Measurements from ENCODE around the gene IKZF1.

IKZF1 gene

DNA sequence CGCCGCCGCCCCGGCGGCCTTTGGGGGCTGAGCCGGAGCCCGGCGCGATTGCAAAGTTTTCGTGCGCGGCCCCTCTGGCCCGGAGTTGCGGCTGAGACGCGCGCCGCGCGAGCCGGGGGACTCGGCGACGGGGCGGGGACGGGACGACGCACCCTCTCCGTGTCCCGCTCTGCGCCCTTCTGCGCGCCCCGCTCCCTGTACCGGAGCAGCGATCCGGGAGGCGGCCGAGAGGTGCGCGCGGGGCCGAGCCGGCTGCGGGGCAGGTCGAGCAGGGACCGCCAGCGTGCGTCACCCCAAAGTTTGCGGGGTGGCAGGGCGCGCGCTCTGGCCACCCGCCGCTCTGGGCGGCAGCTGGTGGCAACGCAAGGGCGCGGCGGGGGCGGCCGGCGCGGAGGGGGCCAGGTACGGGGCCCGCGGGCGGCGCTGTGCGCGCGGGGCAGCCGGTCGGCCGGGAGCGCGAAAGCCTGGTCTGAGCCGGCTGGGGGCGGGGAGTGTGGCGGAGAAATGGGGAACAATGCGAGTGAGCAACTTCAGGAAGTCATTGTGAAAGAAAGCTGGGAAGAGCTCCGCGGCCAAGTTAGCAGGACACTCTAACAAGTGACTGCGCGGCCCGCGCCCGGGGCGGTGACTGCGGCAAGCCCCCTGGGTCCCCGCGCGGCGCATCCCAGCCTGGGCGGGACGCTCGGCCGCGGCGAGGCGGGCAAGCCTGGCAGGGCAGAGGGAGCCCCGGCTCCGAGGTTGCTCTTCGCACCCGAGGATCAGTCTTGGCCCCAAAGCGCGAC, at the start of gene IKZF1:
TSS of gene IKZF1 (plus strand) at position 588 of the 782 bp plus-strand sequence. CDS start 14,346 bp downstream, outside the sequence.
- DNase-seq: peak; percentile 73

DNA sequence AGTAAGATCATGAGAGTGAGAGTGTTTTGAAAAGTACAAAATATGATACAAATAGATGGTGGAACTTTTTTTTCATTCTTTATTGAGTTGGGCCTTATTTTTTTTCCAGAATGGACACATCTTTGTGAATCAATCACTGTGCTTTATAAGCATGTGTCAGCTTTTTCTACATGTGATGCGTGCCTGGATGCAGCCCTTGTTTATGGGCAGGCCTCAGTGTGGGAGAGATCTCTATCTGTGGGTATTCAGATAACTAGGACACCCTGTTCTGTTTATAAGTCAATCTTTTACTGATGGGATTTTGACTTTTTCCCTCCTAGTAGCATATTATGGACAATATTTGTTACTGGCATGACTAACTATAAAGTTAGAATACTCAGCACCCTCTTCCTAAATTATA, 42.9 kb upstream of the IKZF1 start:
- DNase-seq: peak; percentile 44

DNA sequence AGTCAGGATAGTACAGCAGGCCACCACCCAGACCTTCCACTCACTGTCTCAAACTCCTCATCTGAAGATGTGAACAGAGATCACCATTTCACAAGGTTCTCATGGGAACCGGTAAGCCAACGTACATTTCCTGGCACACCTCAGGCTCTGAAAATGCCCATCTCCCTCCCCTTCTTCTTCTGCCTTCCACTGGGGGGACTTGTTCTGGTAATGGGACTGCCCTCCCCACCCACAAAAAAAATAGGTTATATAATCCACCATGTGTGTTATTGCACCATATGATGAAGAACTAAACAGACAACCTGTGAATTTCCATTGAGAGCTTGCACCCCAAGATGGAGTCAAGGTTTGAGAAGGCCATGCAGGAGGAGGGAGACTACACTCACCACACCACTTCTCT, 42.1 kb upstream of the IKZF1 start:
- DNase-seq: no peak

DNA sequence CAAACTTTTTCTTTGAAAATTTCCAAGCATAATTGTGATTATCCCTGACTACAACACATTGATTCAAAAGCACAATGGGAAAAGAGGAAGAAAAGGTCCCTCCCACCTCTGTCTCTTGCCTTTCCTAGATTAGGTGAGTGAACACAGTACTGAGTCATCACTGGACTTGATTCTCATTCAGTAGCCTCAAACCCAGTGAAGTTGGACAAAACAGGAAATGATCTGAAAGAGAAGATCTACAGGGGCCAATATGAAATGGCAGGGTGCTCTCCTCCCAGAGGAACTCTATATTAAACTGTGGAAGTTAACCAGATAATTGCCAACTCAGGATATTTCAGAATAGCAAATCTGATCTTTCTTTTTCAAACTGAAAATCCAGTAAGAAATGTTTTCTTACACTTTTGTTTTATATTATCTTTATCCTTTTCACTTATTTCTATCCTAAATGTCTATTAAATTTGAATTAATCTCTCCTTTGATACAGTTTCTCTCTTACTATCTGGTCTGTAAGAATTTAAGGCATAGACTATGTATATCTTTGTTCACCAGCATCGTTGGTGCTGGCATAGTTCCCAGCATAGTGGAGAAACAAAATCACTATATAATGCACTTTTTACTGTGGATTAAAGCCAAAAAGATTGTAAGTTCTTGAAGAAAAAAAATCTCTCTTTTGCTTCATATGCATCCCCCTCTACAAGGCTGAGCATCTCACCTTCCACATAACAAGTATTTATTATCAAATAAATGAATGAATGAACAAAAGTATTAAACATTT, 41.4 kb upstream of the IKZF1 start:
- DNase-seq: no peak

DNA sequence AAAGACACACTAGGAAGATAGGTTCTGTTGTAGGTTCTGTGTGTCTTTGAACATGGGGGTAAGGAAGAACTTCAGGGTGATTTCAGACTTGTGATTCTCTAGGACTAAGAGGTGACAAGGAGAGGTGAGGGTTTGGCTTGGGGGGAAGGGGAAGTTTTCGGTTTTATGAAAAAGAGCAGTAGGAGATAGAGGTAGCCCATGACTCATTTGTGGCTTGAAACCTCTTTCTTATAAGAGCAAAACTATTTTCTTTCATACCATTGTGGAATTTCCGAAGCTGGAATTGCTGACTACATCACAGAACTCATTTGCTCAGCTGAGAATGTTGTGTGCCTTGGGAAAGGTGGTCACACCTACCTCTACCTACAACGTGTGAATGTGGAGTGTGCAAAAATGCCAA, 39.6 kb upstream of the IKZF1 start:
- DNase-seq: peak; percentile 65

DNA sequence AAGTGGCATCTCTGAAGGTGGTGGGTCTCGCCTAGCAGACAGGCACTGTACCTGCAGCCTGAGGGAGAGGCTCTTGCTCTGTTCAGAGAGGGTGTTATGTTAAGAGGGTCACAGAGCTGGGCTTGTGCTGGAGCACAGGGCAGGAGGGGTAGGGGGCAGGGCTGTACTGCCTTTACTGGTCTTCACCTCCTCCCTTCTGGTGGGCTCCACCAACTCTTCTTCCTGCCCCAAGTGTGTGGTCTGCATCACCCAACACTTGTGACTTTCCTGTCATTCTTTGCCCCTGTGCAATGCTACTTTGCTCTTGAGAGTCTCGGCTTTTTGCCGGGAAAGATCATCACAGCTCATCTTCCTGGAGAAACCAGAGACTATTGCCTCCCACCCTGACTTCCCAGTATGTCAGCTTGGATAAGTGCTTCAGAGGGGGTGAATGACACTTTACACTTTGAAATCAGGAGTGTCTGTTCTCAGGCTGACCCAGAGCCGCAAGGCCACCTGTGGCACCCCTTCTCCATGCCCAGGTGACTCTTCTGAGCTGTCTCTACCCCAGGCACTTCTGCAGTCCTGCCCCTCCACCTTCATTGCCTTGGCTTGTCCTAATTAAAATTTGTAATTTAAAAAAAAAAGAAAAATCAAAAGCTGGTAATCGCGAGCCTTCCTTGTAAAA, 38.4 kb upstream of the IKZF1 start:
- DNase-seq: peak; percentile 32

DNA sequence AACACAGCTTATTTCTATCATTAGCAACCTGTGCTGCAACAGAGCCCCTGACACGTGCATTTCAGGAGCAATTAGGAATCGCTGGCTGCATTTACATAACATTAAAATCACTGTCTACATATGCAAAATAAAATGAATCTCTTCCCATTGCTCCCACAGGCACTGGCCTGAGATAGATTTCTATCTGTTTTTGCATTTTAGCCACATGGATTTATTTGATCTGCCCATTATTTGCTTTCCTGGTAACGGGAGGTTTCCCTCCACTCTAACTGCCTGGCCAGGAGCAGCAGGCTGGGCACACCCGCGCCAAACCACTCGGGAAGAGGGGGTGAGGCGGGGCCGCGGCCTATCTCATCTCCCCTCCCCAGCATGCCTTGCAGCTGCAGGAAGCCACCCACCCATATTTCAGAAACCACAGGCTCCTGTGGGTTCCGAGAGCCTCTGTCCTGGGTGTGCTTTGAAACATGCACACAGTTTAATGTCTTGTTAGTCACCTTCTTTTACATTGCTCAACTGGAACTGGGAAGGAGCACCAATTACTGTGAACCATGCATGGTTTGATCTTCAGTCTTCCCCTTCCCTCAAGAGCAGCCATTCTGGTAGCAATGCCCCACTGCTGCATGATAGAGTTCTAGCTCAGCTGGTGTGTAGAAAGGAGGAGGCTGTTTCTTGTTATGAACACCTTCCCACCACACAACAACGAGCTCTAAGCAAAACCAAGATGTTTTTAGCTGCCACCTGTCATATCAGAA, 37.7 kb upstream of the IKZF1 start:
- peak; percentile 85 for DNase-seq

DNA sequence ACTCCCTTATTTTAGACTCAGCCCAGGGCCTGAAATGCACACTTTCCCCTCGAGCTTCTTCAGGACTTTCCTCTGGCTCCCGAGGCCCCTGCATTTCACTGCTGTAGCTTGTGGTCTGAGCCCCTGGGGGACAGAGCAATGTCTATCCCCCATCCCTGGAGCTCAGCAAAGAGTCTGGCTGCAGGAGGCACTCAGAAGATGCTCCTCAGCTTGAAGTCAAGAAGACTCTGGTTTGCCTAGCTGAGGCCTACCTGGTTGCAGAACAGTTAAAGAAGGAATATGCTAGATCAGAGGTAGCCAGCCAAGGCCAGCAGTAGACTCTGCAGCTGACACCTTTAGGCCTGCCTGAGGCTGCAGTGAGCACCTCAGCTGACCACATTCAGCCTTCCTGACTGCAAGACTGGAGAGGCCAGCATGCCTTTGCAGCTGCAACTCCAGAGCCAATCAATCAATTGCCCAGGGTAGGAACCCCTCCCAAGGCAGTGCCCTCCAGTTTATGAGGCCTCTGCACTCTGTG, 36.9 kb upstream of the IKZF1 start:
- DNase-seq: no peak

DNA sequence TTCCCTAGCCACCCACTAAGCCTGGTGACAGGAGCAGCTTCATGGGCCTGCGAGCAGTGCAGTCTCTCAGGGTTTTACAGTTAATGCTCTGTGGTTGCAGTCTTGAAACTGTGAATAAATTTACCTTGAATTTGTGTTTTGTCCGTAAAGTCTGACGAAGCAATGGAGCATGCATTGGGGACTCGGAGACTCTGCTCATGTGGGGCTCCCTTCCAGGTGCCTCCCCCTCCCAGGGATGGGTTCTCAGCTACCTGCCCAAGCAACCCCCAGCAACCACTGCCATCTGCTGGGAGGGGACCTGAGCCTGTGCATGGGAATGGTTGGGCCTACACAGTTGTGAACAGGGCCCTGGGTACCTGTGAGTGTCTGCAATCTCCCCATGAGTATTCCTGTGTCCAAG, 36.3 kb upstream of the IKZF1 start:
- DNase-seq: peak; percentile 57

DNA sequence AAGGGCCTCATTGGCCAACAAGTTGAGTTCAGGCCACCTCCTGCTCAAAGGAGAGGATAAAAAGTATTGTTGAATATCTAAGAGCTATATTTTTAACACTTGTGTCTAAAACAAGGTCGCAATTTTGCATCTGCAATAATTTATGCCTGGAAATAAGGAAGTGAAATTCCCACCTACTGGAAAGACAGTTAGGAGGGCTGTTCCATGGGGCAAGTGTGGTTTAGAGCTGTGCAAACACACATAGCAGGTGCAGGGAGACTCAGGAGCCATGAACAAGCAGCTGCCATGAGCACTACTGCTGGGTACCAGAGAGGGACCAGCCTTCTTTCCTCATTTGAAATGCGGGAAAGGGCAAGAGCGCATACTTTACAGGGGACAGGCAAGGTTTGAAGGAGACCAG, 35.5 kb upstream of the IKZF1 start:
- DNase-seq: no peak

DNA sequence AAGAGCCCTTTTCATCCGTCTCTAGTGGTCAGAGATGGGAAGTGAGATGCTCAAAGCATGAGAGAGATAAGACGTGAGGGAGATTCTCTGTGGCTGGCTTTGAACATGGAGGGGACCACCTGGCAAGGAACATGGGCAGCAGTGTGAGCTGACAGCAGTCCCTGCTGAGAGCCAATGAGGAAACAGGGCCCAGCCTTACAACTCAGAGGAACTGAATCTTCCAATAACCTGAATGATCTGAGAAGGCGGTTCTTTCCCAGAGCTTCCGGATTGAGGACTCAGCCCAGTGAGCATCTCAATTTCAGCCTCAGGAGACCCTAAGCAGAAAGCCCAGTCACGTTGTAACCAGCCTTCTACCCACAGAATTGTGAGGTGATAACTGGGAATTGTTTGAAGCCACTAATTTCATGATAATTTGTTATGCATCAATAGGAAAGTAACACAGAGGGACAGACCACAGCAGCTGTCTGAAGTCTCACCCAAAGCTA, 33.9 kb upstream of the IKZF1 start:
- no peak for DNase-seq

DNA sequence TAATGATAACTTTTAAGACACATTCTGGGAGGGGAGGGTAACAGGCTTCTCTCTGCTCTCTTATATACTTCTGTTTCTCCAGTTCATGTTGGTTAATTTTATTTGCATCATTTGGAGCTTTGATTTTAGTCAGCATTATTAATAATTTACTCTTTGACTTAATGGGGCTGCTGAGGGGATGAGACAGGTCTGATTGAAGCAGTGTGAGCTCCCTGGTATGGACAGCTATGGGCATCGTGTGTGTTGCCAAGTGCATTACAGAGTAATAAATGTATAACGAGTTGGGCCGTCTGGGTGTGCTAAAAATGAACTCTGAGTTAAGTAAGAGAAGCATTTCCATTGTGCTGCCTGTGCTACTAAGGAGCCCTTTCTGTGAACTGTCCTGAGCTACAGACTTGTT, 31.7 kb upstream of the IKZF1 start:
- no peak for DNase-seq

DNA sequence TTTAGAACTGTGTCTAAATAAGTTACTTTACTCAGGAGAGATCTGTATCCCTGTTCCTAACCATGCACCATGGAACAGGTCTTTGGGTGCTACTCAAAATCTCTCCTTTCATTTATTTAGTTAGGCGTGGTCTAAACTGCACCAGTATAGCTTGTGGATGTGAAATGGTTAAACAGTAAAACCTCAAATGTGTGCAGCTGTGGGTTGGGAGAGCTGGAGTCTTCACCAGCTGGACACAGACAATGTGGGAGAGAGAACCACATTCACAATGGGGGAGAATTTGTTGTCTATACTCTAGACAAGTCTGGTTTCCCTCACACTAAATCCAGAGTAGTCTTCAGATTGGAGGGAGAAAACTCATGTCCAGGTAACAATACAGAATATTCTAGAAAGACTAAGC, 31.2 kb upstream of the IKZF1 start:
- no peak for DNase-seq

DNA sequence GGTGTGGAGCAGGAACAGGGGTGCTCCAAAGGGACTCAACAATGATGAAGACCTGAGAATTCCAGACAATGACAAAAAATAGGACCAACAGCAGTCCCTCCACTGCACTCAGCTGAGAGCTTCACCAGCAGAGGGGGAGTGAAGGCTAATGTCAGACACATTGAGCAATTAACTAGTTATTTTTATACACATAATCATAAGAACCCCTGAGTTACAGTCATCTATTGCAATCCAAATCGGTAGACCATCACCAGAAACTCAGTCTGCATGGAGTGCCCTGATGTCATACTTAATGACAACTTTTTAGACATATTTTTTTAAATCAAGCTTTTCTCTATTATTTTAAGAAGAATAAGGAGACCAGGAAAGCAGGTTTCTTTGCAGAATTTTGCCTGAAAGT, 30.6 kb upstream of the IKZF1 start:
- no peak for DNase-seq

DNA sequence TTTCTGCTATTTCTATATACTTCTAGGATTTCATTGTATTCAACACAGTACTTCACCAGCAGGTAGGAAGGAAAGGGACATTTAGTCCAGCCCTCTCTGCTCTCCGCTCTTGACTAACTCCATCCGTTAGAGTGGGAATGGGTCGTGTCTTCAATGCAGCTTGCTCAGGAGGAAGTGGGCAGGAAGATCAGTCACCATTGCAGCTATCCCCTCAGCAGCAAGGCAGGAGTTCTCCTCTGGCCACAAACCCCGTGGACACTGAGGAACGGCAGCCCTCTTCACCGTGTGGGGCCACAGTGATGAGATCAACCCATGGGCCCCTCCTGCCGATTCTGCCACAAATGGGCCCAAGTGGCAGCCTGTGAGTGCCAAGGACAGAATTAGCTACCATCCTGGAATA, 30.2 kb upstream of the IKZF1 start:
- no peak for DNase-seq

DNA sequence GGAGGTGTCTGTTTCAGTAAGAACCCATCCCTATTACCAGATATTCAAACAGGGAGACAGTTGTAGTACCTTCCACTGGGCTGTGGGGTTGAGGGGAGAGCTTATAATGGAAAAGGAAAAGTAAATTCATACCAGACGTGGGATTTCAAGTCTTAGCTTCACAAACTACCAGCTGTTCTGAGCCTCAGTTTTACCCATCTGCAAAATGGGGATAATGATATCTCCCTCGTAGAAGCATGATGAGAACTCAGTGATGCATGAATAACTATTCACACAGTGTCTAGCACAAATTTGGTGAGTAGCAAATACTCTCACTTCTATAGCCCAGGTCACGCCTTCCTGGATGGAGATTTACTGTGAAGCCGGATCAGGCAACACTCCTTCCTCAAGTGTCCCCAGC, 29.1 kb upstream of the IKZF1 start:
- DNase-seq: no peak

DNA sequence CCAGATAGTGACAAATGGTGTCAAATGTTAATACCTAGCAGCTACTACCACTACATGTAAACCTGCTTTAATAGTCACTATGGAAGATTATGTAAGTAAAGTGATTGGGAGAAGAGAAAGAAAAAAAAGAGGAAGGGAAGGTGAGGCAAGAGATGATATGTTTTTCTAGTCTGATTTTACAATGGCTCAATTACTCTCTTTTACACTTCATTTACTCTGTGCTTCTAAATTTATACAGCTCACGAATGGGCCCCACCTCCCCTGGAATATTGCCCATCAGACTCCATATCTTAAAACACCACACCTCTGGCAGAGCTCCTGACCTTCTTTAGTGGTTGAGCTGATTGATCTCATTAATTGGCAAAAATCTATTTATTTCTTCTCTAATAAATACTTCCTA, 28.0 kb upstream of the IKZF1 start:
- no peak for DNase-seq

DNA sequence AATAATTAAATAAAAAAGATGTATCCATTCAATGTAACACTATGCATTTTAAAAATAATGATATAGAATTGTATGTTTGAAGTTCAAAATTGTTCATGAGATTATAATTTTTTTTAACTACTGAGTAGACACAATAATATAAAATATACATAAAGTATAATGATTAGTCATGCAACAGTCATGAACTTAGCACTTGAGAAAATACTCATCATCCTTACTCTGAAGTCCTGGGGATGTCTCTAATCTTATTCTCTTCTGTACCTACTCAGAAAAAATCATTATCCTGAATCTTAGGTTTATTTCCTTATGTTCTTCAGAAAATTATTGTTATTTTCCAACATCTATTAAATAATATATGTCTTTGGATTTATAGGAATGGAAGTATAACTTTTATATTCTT, 26.4 kb upstream of the IKZF1 start:
- DNase-seq: no peak

DNA sequence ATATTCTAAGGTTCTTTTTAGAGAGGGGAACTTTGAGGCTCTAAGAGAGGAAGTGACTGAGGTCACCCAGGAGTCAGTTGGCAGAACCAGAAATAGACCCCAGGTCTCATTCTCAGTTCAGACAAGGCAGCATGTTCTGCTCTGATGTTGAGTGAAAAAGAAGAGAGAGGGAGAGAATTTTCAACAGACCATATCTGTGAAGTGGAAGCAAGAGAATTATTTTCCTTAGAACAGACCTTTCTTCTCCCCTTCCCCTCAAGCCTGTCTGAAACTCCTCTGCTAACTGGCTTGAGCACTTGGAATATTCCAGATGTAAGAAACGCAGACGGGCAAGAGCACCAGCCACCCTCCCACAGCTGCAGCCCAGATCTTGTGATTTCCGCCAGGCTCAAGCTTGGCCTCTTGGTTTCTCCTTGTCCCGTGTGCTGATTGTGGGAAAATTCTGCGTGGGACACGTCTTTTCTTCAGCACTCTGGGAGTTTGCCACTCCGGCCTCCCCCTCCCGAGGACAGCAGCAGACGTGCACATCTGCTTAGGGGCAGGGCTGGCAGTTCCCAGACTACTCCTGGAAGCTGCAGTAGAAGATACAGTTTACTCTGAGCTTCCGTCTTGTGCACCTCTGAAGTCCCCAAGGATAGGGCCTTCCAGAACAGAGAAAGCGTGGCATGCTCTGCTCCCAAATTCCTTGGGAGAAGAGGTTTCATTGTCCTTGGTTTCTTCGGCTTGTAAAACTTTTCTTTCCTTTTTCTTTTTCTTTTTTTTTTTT, 22.7 kb upstream of the IKZF1 start:
- no peak for DNase-seq

DNA sequence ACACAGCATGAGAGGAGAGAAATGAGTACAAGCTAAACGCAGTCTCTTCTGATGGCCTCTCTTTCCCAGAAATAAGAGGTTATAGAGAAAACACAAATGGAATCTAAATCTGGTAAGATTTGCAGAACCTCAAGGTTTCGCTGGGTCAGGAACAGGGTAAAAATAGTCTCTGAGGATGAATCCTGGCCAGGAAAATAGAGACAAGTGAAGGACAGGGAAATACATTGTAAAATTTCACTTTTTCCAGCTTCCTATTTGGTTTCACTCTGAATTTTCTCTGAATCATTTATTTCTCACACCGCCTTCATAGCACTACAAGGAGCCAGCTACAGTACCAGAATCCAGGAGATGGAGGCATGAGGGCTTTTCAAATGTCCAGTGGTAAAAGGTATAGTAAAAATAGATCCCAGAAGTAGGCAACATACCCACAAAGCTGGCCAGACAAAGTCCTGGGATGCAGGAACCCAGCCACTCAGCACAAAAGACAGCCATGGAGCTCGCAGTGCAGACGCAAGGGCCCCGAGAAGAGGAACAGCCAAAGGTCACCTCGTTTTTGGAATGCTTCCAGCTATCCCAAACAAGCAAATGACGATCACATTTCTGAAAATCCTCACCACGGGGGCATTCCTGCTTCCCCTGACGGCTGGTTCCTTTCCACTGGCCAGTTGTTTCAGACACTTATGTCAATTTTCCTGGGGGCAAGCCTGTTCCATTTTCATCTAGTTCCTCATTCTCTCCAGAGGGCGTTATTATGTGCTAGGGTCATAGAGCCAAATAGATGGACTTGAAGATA, 21.5 kb upstream of the IKZF1 start:
- DNase-seq: no peak

DNA sequence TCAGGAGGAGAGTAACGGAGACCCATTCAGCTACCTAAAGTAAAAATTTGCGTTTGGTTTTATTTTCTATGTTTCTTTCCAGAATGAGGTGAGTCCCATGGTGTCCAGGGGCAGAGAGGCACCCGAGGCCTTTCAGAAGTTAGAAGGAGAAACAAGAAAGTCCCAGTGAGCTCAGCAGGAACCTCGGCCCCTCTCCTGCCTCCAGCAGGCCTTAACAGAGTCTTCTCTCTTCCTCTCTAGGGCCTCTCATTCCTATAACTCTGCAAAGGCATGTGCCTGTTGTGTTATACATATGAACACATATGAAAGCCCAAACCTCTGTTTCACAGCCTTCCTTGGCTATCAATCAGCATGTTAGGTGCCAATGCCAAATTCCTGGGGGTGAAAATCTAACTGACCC, 20.8 kb upstream of the IKZF1 start:
- no peak for DNase-seq

Data from CD4-positive, alpha-beta T cell treated with Interleukin-17A for 4 hours (primary cell).